ENCODE data around the gene POLR1E.

POLR1E gene

DNA sequence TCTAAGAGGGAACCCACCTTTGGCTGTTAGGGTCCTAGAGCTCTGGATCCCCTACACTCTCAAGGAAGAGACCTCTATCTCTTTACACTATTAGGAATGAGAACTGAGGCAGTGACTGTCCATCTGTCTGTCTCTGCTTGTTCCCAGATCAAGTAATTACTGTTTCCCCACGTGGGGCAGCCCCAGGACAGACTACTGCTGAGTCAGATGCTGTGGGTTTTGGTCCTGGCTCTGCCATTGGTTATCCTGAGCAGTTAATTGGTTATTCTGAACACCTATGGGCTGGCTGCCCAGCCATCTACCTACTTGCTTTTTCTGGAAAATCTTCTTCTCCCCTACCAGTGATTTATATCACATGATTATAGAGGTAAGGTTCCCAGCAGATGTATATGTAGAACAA is 57.1 kb downstream of the POLR1E start:
- DNase-seq (ENCODE audit: extremely low read depth, low read depth): no peak
- TF ChIP-seq, protein P1, sequence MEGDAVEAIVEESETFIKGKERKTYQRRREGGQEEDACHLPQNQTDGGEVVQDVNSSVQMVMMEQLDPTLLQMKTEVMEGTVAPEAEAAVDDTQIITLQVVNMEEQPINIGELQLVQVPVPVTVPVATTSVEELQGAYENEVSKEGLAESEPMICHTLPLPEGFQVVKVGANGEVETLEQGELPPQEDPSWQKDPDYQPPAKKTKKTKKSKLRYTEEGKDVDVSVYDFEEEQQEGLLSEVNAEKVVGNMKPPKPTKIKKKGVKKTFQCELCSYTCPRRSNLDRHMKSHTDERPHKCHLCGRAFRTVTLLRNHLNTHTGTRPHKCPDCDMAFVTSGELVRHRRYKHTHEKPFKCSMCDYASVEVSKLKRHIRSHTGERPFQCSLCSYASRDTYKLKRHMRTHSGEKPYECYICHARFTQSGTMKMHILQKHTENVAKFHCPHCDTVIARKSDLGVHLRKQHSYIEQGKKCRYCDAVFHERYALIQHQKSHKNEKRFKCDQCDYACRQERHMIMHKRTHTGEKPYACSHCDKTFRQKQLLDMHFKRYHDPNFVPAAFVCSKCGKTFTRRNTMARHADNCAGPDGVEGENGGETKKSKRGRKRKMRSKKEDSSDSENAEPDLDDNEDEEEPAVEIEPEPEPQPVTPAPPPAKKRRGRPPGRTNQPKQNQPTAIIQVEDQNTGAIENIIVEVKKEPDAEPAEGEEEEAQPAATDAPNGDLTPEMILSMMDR (IDR thresholded peaks at IDR 0.05; ENCODE audit: low read depth, low read length): no peak

DNA sequence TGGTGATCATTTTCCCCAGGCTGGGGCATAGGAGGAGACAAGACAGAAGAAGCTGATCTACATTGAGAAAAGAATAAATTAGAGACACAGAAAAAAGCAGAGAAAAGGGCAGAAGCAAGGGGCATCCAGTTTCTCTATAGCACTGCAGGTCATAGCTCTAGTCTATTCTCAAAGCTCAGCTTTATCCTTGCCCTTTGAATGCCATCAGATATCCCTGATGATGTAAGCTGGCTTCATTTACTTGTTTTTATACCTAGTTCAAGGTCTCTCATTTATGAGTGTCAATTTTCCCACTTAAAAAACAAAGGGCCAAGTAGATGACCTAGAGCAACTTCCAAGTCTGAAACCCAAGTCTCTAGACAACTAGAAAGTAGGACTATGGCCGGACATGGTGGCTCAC is 57.7 kb downstream of the POLR1E start:
- TF ChIP-seq, protein P1 (IDR thresholded peaks at IDR 0.05; ENCODE audit: low read depth, low read length): no peak
- DNase-seq (ENCODE audit: extremely low read depth, low read depth): no peak

DNA sequence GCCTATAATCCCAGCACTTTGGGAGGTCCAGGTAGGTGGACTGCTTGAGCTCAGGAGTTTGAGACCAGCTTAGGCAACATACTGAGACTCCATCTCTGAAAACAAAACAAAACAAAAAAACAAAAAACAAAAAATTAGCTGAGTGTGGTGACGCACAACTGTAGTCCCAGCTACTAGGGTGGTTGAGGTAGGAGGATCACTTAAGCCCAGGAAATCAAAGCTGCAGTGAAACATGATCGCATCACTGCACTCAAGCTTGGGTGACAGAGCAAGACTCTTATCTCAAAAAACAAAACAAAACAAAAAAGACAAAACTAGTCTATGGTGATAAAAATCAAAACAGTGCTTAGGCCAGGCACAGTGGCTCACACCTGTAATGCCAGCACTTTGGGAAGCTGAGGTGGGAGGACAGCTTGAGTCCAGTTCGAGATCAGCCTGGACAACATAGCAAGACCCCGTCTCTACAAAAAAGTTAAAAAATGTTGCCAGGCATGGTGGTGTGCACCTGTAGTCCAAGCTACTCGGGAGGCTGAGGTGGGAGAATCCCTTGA is 61.7 kb downstream of the POLR1E start:
- DNase-seq (ENCODE audit: extremely low read depth, low read depth): no peak
- TF ChIP-seq, protein P1 (IDR thresholded peaks at IDR 0.05; ENCODE audit: low read depth, low read length): no peak

DNA sequence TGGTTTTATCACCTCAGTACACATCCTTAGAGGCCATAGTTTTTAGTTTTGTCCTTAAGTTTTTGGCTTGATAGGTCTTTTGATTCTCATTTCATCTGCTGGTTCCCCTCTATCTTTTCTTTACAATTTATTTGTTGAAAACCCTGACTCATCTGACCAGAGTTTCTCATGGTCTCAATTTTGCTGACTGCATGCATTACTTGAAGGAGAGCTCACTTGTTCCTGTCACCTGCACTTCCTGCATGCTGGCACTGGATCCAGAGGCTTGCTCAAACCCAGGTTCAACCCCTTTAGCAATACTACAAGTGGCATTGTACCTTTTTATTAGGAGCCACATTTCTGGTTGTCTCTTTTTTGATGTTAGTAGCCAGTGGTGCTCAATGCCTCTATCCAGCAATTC is 63.8 kb downstream of the POLR1E start:
- TF ChIP-seq, protein P1 (IDR thresholded peaks at IDR 0.05; ENCODE audit: low read depth, low read length): no peak
- no peak for DNase-seq (ENCODE audit: extremely low read depth, low read depth)

DNA sequence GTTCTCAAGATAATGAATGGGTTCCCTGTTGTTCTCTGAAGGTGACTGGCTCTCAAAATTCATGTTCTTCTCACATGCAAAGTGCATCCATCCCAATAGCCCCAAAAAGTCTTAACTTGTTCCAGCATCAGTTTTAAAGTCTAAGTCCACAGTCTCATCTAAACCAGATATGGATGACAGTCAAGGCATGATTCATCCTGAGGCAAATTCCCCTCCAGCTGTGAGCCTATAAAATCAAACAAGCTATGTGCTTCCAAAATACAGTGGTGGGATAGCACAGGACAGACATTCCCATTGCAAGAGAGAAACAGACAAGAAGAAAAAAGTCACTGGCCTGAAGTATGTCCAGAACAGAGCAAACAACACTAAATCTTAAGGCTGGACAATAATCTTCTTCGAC is 65.0 kb downstream of the POLR1E start:
- no peak for DNase-seq (ENCODE audit: extremely low read depth, low read depth)
- TF ChIP-seq, protein P1 (IDR thresholded peaks at IDR 0.05; ENCODE audit: low read depth, low read length): no peak

DNA sequence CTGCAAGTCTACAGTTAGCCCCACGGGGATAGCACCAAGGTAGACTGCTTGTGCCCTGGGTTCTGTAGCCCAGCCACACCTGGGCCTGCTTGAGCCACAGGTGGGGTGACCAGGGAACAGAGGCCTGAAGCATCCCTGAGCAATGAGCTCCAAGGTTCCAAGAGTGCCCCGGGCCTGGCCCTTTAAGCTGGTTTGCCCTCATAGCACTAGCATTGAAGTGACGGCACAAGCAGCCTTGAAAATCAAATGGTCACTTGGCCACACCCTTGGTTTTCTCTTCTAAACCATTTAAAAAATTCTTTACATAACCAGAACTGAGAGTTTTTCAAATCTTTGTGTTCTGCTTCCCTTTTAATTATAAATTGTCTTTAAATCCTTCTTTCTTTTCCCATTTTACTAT is 65.7 kb downstream of the POLR1E start:
- DNase-seq (ENCODE audit: extremely low read depth, low read depth): no peak
- TF ChIP-seq, protein P1 (IDR thresholded peaks at IDR 0.05; ENCODE audit: low read depth, low read length): no peak

DNA sequence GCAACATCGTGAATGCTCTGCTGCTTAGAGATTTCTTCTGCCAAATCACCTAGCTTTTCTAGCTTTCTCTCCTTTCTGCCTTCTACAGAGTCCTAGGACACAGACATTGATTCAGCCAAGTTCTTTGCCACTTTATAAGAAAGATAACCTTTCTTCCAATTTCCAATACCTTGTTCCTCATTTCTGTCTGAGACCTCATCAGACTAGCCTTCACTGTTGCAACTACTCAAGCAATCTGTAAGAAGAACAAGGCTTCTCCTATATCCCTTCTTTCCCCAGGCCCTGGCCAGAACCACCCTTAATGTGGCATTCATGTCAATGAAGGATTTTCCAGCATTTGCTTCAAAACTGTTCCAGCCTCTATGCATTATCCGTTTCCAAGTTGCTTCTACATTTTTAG is 66.1 kb downstream of the POLR1E start:
- TF ChIP-seq, protein P1 (IDR thresholded peaks at IDR 0.05; ENCODE audit: low read depth, low read length): no peak
- no peak for DNase-seq (ENCODE audit: extremely low read depth, low read depth)

Data from AG09319 (cell line).